PC-3 (cell line): Measurements from ENCODE around the gene SLC16A8.

Source experiments
- CTCF ChIP-seq: fragments of 300-600 bp; sonication (generic); conservative IDR thresholded peaks from 2 replicates; pipeline ENCODE4 v1.5.1; 2017; ENCODE audit warnings: antibody characterized with exemption, low read depth, mild to moderate bottlenecking, low read length
- EZH2 ChIP-seq: fragments of 300-600 bp; sonication (generic); IDR thresholded peaks from one replicate; pipeline ENCODE4 v1.6.1; 2017; ENCODE audit warnings: antibody characterized with exemption, mild to moderate bottlenecking, low read length; ENCODE audit not compliant: unreplicated experiment

GRCh38 chr22:38132794-38133193 is 48.8 kb upstream of the SLC16A8 start:
- TF ChIP-seq CTCF: no peak
- no peak for TF ChIP-seq EZH2
